Skeletal muscle tissue (tissue), 4 donors: ENCODE data around the gene CYP4F8. TPM values are rescaled to one million over a fixed set of nuclear protein-coding genes. Genes with fewer than 3 reads are reported as not detected.

Experiments used
- H3K27ac ChIP-seq: one replicate; pipeline ENCODE4 v1.7.0; 2013; ENCODE audit warnings: mild to moderate bottlenecking, low read depth, low read length, inconsistent platforms
- H3K27me3 ChIP-seq, 3 donors: one replicate each; pipeline ENCODE4 v1.7.0; 2013; ENCODE audit warnings: low read length in 3 of 3; ENCODE audit not compliant: control insufficient read depth in 3 of 3, insufficient read depth in 3 of 3
- H3K36me3 ChIP-seq, 3 donors: one replicate each; pipeline ENCODE4 v1.7.0; 2013; ENCODE audit warnings: low read length in 3 of 3; ENCODE audit not compliant: control insufficient read depth in 3 of 3, insufficient read depth in 3 of 3
- H3K4me1 ChIP-seq, 3 donors: one replicate each; pipeline ENCODE4 v1.7.0; 2013; ENCODE audit warnings: low read length in 3 of 3, mild to moderate bottlenecking in 3 of 3; ENCODE audit not compliant: control insufficient read depth in 3 of 3, insufficient read depth in 3 of 3
- H3K4me3 ChIP-seq, 3 donors: one replicate each; pipeline ENCODE4 v1.7.0; 2013; ENCODE audit warnings: low read length in 3 of 3
- H3K9ac ChIP-seq, 3 donors: one replicate each; pipeline ENCODE4 v1.7.0; 2013; ENCODE audit warnings: low read length in 3 of 3, mild to moderate bottlenecking in 3 of 3, moderate library complexity in 2 of 3, low read depth in 1 of 3
- H3K9me3 ChIP-seq, 3 donors: one replicate each; pipeline ENCODE4 v1.7.0; 2013; ENCODE audit warnings: low read length in 3 of 3; ENCODE audit not compliant: control insufficient read depth in 3 of 3
- total RNA-seq: library from RNA; depleted of rRNA; stranded (reverse); fragments of >200 nt; gene quantifications from one replicate; pipeline ENCODE4 v1.2.3, GENCODE V29; 2014
- donor health status: Osteomylitis.

Gene CYP4F8, protein sequence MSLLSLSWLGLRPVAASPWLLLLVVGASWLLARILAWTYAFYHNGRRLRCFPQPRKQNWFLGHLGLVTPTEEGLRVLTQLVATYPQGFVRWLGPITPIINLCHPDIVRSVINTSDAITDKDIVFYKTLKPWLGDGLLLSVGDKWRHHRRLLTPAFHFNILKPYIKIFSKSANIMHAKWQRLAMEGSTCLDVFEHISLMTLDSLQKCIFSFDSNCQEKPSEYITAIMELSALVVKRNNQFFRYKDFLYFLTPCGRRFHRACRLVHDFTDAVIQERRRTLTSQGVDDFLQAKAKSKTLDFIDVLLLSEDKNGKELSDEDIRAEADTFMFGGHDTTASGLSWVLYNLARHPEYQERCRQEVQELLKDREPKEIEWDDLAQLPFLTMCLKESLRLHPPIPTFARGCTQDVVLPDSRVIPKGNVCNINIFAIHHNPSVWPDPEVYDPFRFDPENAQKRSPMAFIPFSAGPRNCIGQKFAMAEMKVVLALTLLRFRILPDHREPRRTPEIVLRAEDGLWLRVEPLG
- total RNA-seq, result not detected

DNA sequence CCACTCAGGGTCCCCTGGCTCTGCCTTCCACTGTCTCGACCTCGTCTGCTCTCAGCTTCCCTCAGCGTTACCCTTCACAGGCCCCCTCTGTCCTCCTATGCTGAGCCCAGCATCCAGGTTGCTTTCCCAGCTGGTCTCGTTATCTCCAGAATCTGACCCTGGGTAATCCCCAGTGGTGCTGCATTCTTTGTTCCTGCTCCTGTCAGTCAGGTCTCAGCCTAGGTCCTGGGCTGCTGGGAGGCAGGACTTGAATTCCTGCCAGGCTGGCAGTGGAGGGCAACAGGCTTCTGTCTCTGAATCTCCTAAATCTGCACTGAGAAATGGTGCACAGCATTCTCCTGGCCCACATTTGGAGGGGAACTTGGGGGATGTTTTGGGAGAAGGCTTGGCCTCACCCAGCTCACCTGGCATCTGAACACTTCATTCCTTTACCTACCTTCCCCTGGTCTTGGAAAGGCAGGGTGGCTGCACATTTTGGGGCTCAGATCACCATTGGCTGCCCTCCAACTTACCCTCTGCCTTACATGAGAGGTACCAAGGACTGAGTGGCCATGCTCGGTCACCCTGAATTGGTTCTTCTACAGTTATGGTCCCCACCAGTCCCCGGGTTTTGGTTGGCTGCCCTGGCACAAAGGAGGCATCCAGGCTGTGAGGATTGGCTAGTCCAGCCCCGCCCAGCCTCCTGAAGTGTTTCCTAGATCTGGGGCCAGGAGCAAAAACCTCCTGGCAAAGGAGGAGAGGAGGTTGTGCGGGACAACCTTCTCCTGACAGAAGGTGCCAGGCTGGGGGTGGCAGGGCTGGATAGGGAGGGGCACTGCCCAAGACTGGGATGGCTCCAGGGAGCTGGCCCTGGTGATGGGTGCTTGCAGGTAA, at the start of gene CYP4F8:
CYP4F8 (plus strand) TSS at position 712 of the 873 bp plus-strand sequence. CDS start 399 bp downstream, outside the sequence.
- peaks cover 7 to 23% (median 18%) of the 10 kb centered on the region in 3 donors for H3K27me3 ChIP-seq
- no peaks in the 10 kb centered on the region for H3K36me3 ChIP-seq
- no peaks in the 10 kb centered on the region for H3K9me3 ChIP-seq
- H3K9ac ChIP-seq, result no peak within 1 kb of the TSS
- H3K27ac ChIP-seq, result no peak within 1 kb of the TSS
- no peak within 1 kb of the TSS for H3K4me3 ChIP-seq
- H3K4me1 ChIP-seq, result no peaks in the 10 kb centered on the region

DNA sequence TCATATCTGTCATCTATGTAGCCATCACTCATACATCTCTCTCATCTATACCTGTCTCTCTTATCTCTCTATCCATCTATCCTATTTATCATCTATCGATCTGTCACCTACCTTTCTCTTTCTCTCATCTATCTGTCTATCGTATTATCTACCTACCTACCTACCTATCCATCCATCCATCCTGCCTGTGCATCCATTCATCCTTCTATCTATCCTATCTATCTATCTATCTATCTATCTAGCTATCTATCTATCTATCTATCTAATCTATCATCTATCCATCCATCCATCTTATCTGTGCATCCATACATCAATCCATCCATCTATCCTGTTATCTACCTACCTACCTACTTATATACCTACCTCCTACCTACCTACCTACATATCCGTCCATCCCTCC, 44.6 kb upstream of the CYP4F8 start:
- Histone ChIP-seq H3K27me3 (peaks cover 26 to 27% (median 26%) of the 10 kb centered on the region in 3 donors), H3K4me3 (no peak overlapping the region), H3K36me3 (no peaks in the 10 kb centered on the region), H3K9ac (no peak overlapping the region), H3K4me1 (no peaks in the 10 kb centered on the region), H3K27ac (no peak overlapping the region), H3K9me3 (no peaks in the 10 kb centered on the region)

DNA sequence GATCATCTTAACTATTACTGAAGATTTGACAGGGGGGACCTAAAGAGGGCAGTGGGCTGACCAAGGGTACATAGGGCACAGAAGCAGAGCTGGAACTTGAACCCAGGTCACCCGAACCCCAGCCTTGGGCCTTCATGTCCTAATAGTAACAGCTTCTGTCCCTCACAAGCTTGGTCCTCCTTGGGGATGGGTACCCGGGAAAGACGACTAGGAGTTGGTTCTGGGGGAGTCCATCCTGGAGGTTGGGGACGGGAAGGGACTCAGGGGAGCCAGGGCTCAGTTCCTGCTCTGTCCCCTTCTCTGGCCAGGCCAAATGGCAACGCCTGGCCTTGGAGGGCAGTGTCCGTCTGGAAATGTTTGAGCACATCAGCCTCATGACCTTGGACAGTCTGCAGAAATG, 39.6 kb upstream of the CYP4F8 start:
- H3K27ac ChIP-seq, result no peak overlapping the region
- H3K27me3 ChIP-seq, result peaks cover 7 to 18% (median 13%) of the 10 kb centered on the region in 3 donors
- H3K4me1 ChIP-seq, result no peaks in the 10 kb centered on the region
- no peak overlapping the region for H3K4me3 ChIP-seq
- H3K9me3 ChIP-seq, result no peaks in the 10 kb centered on the region
- H3K9ac ChIP-seq, result no peak overlapping the region
- H3K36me3 ChIP-seq, result no peaks in the 10 kb centered on the region

DNA sequence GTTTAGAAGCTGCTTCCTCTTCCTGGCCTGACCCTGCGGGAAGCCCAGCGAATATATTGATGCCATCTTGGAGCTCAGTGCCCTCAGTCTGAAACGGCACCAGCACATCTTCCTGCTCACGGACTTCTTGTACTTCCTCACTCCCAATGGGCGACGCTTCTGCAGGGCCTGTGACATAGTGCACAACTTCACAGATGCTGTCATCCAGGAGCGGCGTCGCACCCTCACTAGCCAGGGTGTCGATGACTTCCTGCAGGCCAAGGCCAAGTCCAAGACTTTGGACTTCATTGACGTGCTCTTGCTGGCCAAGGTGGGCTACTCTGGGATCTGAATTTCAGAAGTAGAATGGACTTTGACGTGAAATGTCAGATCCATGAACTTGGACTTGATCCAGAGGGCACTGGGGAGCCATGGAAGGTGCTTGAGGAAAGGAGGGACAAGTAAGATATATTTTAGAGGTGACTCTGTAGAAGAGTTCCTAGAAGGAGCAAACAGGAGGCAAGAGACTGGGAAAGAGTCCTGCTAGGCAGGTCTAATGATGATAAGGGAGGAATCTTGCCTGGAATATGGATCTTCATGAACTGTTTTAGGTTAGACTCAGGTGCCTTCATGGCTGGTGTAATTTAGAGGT, 38.4 kb upstream of the CYP4F8 start:
- Histone ChIP-seq H3K4me1 (no peaks in the 10 kb centered on the region), H3K27ac (no peak overlapping the region), H3K27me3 (peaks cover 4 to 18% (median 16%) of the 10 kb centered on the region in 3 donors), H3K36me3 (no peaks in the 10 kb centered on the region), H3K9ac (no peak overlapping the region), H3K4me3 (no peak overlapping the region), H3K9me3 (no peaks in the 10 kb centered on the region)

DNA sequence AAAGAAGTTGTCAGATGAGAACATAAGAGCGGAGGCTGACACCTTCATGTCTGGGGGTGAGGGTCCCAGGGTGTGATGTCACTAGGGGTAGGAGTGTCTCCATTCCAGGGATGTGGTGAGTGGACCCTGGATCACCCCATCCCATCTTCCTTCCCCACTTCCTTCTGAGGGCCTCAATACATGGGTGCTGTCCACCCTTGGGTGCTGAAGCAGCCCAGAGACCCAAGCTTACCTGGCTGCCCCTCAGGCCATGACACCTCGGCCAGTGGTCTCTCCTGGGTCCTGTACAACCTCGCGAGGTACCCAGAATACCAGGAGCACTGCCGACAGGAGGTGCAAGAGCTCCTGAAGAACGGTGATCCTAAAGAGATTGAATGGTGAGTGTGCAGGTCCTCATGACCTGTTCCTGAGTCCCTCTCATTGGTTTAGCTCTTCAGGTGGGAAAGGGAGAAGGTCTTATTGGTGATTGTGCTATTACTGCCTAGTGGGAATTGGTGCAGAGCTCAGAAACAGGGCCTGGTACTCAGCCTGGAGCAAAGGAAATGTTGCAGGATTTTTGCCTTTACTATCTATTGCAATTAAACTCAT, 37.7 kb upstream of the CYP4F8 start:
- H3K27ac ChIP-seq, result no peak overlapping the region
- H3K27me3 ChIP-seq, result peaks cover 0 to 16% (median 15%) of the 10 kb centered on the region in 3 donors
- no peak overlapping the region for H3K4me3 ChIP-seq
- no peak overlapping the region for H3K9ac ChIP-seq
- no peaks in the 10 kb centered on the region for H3K36me3 ChIP-seq
- H3K4me1 ChIP-seq, result no peaks in the 10 kb centered on the region
- H3K9me3 ChIP-seq, result no peaks in the 10 kb centered on the region

DNA sequence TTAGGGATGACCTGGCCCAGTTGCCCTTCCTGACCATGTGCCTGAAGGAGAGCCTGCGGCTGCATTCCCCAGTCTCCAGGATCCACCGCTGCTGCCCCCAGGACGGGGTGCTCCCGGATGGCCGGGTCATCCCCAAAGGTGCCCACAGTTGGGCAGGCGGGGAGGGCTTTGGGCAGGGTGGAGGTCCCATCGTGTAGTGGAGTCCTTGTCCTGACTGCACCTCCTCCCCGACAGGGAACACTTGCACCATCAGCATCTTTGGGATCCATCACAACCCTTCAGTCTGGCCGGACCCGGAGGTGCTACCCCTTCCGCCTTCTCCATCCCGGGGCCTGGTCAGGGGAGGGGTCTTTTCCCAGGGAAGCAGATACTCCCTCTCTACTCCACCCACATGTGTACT, 31.7 kb upstream of the CYP4F8 start:
- Histone ChIP-seq H3K36me3 (no peaks in the 10 kb centered on the region), H3K27me3 (peaks cover 12 to 28% (median 20%) of the 10 kb centered on the region in 3 donors), H3K9ac (no peak overlapping the region), H3K4me3 (no peak overlapping the region), H3K9me3 (no peaks in the 10 kb centered on the region), H3K4me1 (peaks cover 0 to 3% (median 0%) of the 10 kb centered on the region in 3 donors), H3K27ac (no peak overlapping the region)

DNA sequence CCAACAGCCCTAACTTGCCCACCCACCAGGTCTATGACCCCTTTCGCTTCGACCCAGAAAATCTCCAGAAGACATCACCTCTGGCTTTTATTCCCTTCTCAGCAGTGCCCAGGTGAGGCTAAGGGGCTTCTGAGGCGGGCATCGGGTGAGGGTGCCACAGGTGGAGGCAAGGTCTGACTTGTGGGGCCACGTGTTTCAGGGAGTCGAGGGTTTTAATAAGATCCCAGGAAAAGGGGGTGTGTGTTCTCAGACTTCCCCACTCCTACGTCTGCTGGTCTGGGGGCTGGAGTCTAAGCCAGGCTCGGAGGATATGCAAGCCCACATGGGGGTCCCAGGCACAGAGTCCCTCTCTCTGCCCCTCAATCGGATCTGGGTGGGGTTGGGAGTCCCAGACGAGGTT, 30.9 kb upstream of the CYP4F8 start:
- no peak overlapping the region for H3K27ac ChIP-seq
- no peak overlapping the region for H3K9ac ChIP-seq
- H3K4me1 ChIP-seq, result peaks cover 0 to 3% (median 0%) of the 10 kb centered on the region in 3 donors
- no peaks in the 10 kb centered on the region for H3K36me3 ChIP-seq
- H3K9me3 ChIP-seq, result no peaks in the 10 kb centered on the region
- peaks cover 12 to 28% (median 20%) of the 10 kb centered on the region in 3 donors for H3K27me3 ChIP-seq
- H3K4me3 ChIP-seq, result no peak overlapping the region

DNA sequence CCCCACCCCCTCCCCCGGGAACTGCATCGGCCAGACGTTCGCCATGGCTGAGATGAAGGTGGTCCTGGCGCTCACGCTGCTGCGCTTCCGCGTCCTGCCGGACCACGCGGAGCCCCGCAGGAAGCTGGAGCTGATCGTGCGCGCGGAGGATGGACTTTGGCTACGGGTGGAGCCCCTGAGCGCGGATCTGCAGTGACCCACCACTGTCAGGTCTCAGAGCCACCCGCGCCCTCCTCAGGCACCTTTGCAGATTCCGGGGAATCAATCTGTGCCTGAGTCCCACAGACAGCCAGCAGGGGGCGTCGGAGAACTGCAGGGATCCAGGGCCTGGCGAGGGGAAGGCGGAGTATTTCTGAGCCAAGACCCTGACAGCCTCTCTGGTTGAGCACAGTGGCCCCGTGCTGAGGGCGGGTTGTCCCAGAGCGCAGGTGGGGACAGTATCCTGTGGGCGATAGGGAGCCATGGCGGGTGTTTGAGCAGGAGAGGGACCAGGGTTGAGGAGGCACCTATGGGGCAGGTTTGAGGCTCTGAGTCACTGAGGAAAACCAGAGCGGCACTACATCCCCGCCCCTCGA, 30.4 kb upstream of the CYP4F8 start:
- H3K27ac ChIP-seq, result no peak overlapping the region
- H3K9ac ChIP-seq, result no peak overlapping the region
- peaks cover 0 to 3% (median 0%) of the 10 kb centered on the region in 3 donors for H3K4me1 ChIP-seq
- H3K4me3 ChIP-seq, result no peak overlapping the region
- no peaks in the 10 kb centered on the region for H3K9me3 ChIP-seq
- H3K27me3 ChIP-seq, result peaks cover 12 to 28% (median 20%) of the 10 kb centered on the region in 3 donors
- H3K36me3 ChIP-seq, result no peaks in the 10 kb centered on the region

DNA sequence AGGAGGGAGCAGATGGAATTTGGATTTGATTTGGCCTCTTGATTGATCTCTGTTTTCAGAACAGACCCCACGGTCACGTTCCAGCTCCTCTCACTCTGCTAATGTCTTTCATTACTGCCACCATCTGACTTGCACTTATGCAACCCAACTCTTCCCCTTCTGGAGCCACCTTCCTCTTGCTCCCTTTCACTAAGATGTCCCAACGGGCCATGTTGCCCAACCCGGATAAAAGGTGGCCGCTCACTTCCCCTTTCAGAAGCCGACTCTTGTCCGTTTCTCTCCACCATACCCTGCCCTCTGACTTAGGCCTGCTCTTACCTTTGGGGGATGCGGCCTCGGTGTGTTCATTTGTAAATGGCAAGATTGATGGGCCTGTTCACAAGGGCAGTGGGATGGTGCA, 27.4 kb upstream of the CYP4F8 start:
- H3K9ac ChIP-seq, result no peak overlapping the region

More for the DNA sequence above, 27.4 kb upstream of the CYP4F8 start:
- Histone ChIP-seq H3K9me3 (peaks cover 0 to 3% (median 0%) of the 10 kb centered on the region in 3 donors), H3K27ac (no peak overlapping the region), H3K36me3 (no peaks in the 10 kb centered on the region), H3K4me1 (peaks cover 0 to 3% (median 0%) of the 10 kb centered on the region in 3 donors), H3K27me3 (peaks cover 18 to 39% (median 21%) of the 10 kb centered on the region in 3 donors), H3K4me3 (no peak overlapping the region)
